Naive B cell (primary cell): ENCODE data around the gene BNC2. TPM values are rescaled to one million over a fixed set of nuclear protein-coding genes. Genes with fewer than 3 reads are reported as not detected.

Experiments
- ATAC-seq, 2 donors: fragments of 150-1000 bp; cut with Tn5 transposase; 2 replicates each; pipeline ENCODE4 v1.10.0; 2021; ENCODE audit warnings: low read depth in 2 of 2, mild to moderate bottlenecking in 2 of 2, moderate library complexity in 2 of 2
- DNase-seq: peaks from one replicate; pipeline ENCODE4 v3.0.0; 2022
- H3K27ac Mint-ChIP-seq, 6 donors: one replicate each; pipeline ENCODE4 v1.8.0; 2020 to 2022; ENCODE audit warnings: mild to moderate bottlenecking in 6 of 6, mixed read lengths in 6 of 6, moderate library complexity in 5 of 6, inconsistent platforms in 2 of 6
- H3K27me3 Mint-ChIP-seq, 3 donors: one replicate each; pipeline ENCODE4 v1.8.0; 2021 to 2022; ENCODE audit warnings: mixed read lengths in 3 of 3, mild to moderate bottlenecking in 1 of 3
- H3K36me3 Mint-ChIP-seq, 2 donors: one replicate each; pipeline ENCODE4 v1.8.0; 2020 to 2022; ENCODE audit warnings: mixed read lengths in 2 of 2, inconsistent platforms in 1 of 2, mild to moderate bottlenecking in 1 of 2
- H3K4me1 Mint-ChIP-seq, 3 donors: one replicate each; pipeline ENCODE4 v1.8.0; 2020 to 2022; ENCODE audit warnings: mixed read lengths in 3 of 3, inconsistent platforms in 1 of 3, mild to moderate bottlenecking in 1 of 3, moderate library complexity in 1 of 3
- H3K4me3 Mint-ChIP-seq, 8 donors: one replicate each; pipeline ENCODE4 v1.8.0; 2020 to 2022; ENCODE audit warnings: mild to moderate bottlenecking in 8 of 8, mixed read lengths in 8 of 8, moderate library complexity in 8 of 8, inconsistent platforms in 2 of 8
- H3K9me3 Mint-ChIP-seq, 7 donors: one replicate each; pipeline ENCODE4 v1.8.0; 2020 to 2022; ENCODE audit warnings: mixed read lengths in 7 of 7, mild to moderate bottlenecking in 5 of 7, inconsistent platforms in 2 of 7, moderate library complexity in 1 of 7
- polyA plus RNA-seq, 6 donors: library from polyadenylated mRNA; unstranded; fragments of 300-500 nt; fragmentation: Illumina TruSeq; gene quantifications; one replicate each; pipeline ENCODE4 v1.2.3, GENCODE V29; 2021; ENCODE audit warnings: low read depth in 6 of 6

BNC2 gene
- polyA plus RNA-seq, 6 donors from 2014 or later: not detected

GRCh38 chr9:16417161-16417560 is 453.3 kb downstream of the BNC2 start:
- Mint-ChIP-seq H3K9me3 (peaks cover 0 to 6% (median 3%) of the 10 kb centered on the region in 7 donors), H3K36me3 (no peaks in the 10 kb centered on the region), H3K27ac (no peak overlapping the region), H3K27me3 (peaks cover 0 to 3% (median 0%) of the 10 kb centered on the region in 3 donors), H3K4me1 (no peaks in the 10 kb centered on the region), H3K4me3 (no peak overlapping the region)
- DNase-seq (no peak), ATAC-seq (no peak)

GRCh38 chr9:16414451-16414850 is 456.0 kb downstream of the BNC2 start:
- Mint-ChIP-seq H3K4me1 (no peaks in the 10 kb centered on the region), H3K27ac (no peak overlapping the region), H3K36me3 (no peaks in the 10 kb centered on the region), H3K9me3 (peaks cover 0 to 6% (median 3%) of the 10 kb centered on the region in 7 donors), H3K27me3 (no peaks in the 10 kb centered on the region), H3K4me3 (no peak overlapping the region)
- DNase-seq (no peak), ATAC-seq (no peak)

DNA sequence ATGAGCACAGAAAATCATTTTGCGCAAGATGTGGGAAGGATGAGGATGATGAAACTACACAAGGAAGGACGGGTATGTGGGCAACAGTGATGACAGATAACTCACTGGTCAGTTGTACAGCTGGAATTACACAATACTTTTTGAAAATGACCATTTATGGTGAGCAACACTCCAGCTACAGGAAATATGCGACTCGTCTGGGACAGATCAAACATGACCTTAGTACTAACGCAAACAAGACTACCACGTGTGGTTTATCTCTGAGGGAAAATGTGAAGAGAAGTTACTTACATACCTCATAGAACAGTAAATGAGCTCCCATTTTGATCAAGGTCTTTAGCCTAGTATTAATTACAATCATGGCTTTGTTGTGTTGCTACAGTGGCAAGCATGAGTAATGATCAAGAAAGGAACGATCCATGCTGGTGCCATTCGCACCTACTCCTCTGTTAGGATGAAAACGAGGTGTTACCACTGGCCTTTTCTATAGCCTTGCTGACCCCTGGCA is 456.9 kb downstream of the BNC2 start:
- ATAC-seq: no peak
- H3K9me3 Mint-ChIP-seq: peaks cover 0 to 8% (median 3%) of the 10 kb centered on the region in 7 donors
- no peaks in the 10 kb centered on the region for H3K4me1 Mint-ChIP-seq
- no peak overlapping the region for H3K4me3 Mint-ChIP-seq
- no peak overlapping the region for H3K27ac Mint-ChIP-seq
- no peaks in the 10 kb centered on the region for H3K36me3 Mint-ChIP-seq
- no peaks in the 10 kb centered on the region for H3K27me3 Mint-ChIP-seq
- DNase-seq: no peak

GRCh38 chr9:16412740-16413139 is 457.7 kb downstream of the BNC2 start:
- no peak for ATAC-seq
- Mint-ChIP-seq H3K27me3 (no peaks in the 10 kb centered on the region), H3K4me3 (no peak overlapping the region), H3K9me3 (peaks cover 0 to 8% (median 3%) of the 10 kb centered on the region in 7 donors), H3K27ac (no peak overlapping the region), H3K4me1 (no peaks in the 10 kb centered on the region), H3K36me3 (no peaks in the 10 kb centered on the region)
- DNase-seq: no peak

DNA sequence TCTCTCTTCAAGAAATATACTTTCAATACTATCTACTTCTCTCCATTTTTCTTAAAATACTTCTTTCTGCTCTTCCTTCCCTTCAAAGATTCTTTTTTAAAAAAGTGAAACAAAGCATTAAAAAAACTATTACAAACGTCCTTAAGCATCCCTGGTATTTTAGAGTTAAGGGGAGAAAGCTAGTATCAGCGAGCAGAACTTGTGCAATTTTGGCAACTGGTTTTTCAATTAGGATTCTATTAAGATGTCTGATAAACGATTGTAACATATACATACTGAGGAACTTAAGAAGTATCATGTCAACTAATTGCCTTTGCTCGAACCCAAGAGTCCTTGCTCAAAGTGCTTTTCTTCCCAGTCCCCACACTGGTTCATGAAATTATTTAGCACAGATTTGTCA is 459.2 kb downstream of the BNC2 start:
- Mint-ChIP-seq H3K27ac (no peak overlapping the region), H3K36me3 (no peaks in the 10 kb centered on the region), H3K4me1 (no peaks in the 10 kb centered on the region), H3K9me3 (peaks cover 0 to 8% (median 3%) of the 10 kb centered on the region in 7 donors), H3K4me3 (no peak overlapping the region), H3K27me3 (no peaks in the 10 kb centered on the region)
- no peak for ATAC-seq
- no peak for DNase-seq

- Mint-ChIP-seq H3K27ac (no peak overlapping the region), H3K4me1 (no peaks in the 10 kb centered on the region), H3K27me3 (no peaks in the 10 kb centered on the region), H3K9me3 (peaks cover 0 to 8% (median 3%) of the 10 kb centered on the region in 7 donors), H3K36me3 (no peaks in the 10 kb centered on the region), H3K4me3 (no peak overlapping the region)
- ATAC-seq (no peak), DNase-seq (no peak)
Measured at GRCh38 chr9:16410601-16411280, 459.7 kb downstream of the BNC2 start.

DNA sequence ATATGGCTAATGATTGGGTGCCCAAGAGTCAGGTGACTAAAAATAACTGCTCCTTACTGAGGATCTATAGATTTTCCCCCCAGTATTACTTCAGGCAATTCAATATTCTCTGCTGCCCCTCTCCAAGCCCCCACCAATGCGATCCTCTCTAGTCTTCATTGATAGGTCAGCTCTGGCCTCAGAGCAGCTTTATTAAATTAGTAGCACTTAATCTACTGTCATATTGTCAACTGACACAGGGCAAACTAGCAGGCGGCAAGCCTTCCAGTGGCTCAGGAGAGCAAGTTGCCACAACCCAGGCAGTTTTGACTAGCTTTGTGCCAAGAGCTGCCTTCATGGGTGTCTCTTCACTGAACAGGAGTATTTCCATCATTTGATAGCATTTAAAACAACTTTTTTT is 462.9 kb downstream of the BNC2 start:
- Mint-ChIP-seq H3K27ac (no peak overlapping the region), H3K36me3 (no peaks in the 10 kb centered on the region), H3K4me1 (no peaks in the 10 kb centered on the region), H3K27me3 (no peaks in the 10 kb centered on the region), H3K9me3 (peaks cover 0 to 8% (median 0%) of the 10 kb centered on the region in 7 donors), H3K4me3 (no peak overlapping the region)
- ATAC-seq (no peak), DNase-seq (no peak)

DNA sequence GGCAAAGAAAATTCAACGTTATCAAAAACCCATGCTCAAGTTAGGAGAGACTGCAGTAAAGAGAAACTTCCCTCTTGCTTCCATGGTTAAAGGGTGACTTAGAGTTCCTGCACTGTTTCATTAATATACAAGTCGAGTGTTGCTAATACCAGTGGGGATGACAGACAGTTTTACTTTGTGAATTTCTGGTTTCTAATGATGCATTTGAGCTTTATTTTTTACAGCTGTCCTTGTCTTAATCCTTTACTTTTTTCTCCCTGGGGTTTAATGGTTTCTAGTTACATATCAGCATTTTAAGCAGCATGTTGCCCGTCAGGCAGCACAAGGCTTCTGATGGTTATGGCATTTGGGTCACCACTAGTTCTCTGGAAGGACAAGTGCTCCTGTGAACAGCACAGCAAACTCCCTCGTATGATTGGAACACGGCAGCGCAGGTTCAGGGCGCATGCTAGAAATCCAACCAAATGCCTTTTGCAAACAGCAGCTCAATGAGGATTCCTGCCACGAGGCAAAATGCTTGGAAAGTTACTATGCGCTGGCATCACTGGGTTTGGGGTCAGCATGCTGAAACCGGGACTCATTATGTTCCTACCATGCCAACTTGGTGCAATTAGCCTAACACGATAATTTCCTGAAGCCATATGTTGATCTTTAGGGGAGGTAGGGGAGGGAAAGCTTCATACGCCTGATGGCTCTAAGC is 463.8 kb downstream of the BNC2 start:
- Mint-ChIP-seq H3K4me3 (no peak overlapping the region), H3K9me3 (peaks cover 0 to 8% (median 0%) of the 10 kb centered on the region in 7 donors), H3K36me3 (no peaks in the 10 kb centered on the region), H3K27me3 (peaks cover 0 to 3% (median 0%) of the 10 kb centered on the region in 3 donors), H3K27ac (no peak overlapping the region), H3K4me1 (no peaks in the 10 kb centered on the region)
- DNase-seq (no peak), ATAC-seq (no peak)

DNA sequence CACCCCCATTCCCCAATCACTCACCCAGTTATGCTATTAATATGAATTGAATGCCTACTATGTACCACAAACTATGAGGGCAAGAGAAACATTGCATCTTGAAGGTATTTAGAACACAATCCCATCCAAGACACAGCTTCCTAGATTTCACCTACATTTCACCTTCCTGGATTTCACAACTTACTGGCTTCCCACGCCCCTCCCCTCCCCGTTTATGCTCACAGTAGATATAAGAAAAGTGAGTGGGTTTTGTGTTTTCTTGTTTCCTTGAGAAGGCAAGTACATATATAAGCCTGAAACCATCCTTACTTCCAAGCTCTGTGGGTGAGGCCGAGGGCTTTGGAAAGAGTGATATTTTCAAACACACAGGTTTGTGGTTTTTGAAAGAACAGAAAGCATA is 465.0 kb downstream of the BNC2 start:
- ATAC-seq (no peak), DNase-seq (no peak)
- Mint-ChIP-seq H3K9me3 (peaks cover 0 to 13% (median 3%) of the 10 kb centered on the region in 7 donors), H3K4me3 (no peak overlapping the region), H3K27ac (no peak overlapping the region), H3K4me1 (no peaks in the 10 kb centered on the region), H3K36me3 (no peaks in the 10 kb centered on the region), H3K27me3 (peaks cover 0 to 9% (median 3%) of the 10 kb centered on the region in 3 donors)

DNA sequence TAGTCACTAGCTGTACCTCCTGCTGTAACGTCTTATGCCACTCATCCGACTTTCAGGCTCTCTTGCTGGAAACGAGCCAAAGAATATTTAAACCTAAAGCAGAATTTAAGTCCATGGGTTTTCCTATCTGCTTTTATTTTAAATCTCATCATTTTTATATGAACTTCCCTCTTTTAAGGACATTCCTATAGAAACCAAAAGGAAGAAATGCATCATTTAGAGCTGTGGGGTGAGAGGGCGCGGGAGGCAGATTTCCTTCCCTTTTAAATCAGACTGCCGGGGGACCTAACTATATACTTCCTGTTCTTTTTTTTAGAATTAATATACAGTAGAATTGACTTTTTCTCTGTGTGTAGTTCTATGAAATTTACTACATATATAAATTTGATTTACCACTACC is 468.8 kb downstream of the BNC2 start:
- H3K27ac Mint-ChIP-seq: no peak overlapping the region
- no peaks in the 10 kb centered on the region for H3K36me3 Mint-ChIP-seq
- H3K27me3 Mint-ChIP-seq: peaks cover 0 to 9% (median 3%) of the 10 kb centered on the region in 3 donors
- peaks cover 0 to 11% (median 4%) of the 10 kb centered on the region in 7 donors for H3K9me3 Mint-ChIP-seq
- no peak overlapping the region for H3K4me3 Mint-ChIP-seq
- ATAC-seq (no peak), DNase-seq (no peak)
- no peaks in the 10 kb centered on the region for H3K4me1 Mint-ChIP-seq

- peaks cover 0 to 9% (median 3%) of the 10 kb centered on the region in 3 donors for H3K27me3 Mint-ChIP-seq
- no peak overlapping the region for H3K4me3 Mint-ChIP-seq
- no peak overlapping the region for H3K27ac Mint-ChIP-seq
- H3K9me3 Mint-ChIP-seq: peaks cover 3 to 21% (median 8%) of the 10 kb centered on the region in 7 donors
- DNase-seq (no peak), ATAC-seq (no peak)
- H3K36me3 Mint-ChIP-seq: no peaks in the 10 kb centered on the region
- no peaks in the 10 kb centered on the region for H3K4me1 Mint-ChIP-seq
Measured at GRCh38 chr9:16398691-16399090, 471.8 kb downstream of the BNC2 start.

DNA sequence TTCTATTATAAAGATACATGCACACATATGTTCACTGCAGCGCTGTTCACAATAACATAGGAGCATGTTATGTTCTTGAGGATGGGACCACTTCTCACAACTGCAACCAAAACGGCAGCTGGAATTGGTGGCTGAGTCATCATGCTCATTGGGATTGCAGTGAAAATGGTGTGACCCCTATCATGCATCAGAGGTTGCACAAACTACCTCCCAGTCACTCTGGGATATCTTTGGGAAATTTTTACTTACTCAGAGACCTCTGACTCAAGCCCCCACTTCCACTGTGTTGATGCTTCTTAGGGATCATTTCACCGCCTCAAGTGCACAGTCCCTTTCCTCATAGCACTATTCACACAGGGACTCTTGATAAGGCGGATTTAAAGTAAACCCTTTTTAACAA is 474.1 kb downstream of the BNC2 start:
- Mint-ChIP-seq H3K4me1 (no peaks in the 10 kb centered on the region), H3K9me3 (peaks cover 3 to 21% (median 8%) of the 10 kb centered on the region in 7 donors), H3K27ac (no peak overlapping the region), H3K4me3 (no peak overlapping the region), H3K36me3 (no peaks in the 10 kb centered on the region), H3K27me3 (peaks cover 0 to 8% (median 0%) of the 10 kb centered on the region in 3 donors)
- DNase-seq (no peak), ATAC-seq (no peak)

GRCh38 chr9:16391369-16391768 is 479.1 kb downstream of the BNC2 start:
- ATAC-seq (no peak), DNase-seq (no peak)
- Mint-ChIP-seq H3K36me3 (no peaks in the 10 kb centered on the region), H3K27me3 (no peaks in the 10 kb centered on the region), H3K4me3 (no peak overlapping the region), H3K4me1 (no peaks in the 10 kb centered on the region), H3K27ac (no peak overlapping the region), H3K9me3 (peaks cover 4 to 18% (median 11%) of the 10 kb centered on the region in 7 donors)

- no peaks in the 10 kb centered on the region for H3K4me1 Mint-ChIP-seq
- no peaks in the 10 kb centered on the region for H3K27me3 Mint-ChIP-seq
- H3K9me3 Mint-ChIP-seq: peaks cover 2 to 20% (median 9%) of the 10 kb centered on the region in 7 donors
- no peaks in the 10 kb centered on the region for H3K36me3 Mint-ChIP-seq
- H3K27ac Mint-ChIP-seq: no peak overlapping the region
- ATAC-seq (no peak), DNase-seq (no peak)
- H3K4me3 Mint-ChIP-seq: no peak overlapping the region
Measured at GRCh38 chr9:16387382-16387781, 483.1 kb downstream of the BNC2 start.
